ENCODE data around the gene SENP3.

SENP3 gene

GRCh38 chr17:7606280-7606679 is 44.6 kb downstream of the SENP3 start:
- no peak for DNase-seq

GRCh38 chr17:7610641-7611040 is 48.9 kb downstream of the SENP3 start:
- DNase-seq, result no peak

GRCh38 chr17:7611635-7612293 is 50.0 kb downstream of the SENP3 start:
- DNase-seq, result no peak

GRCh38 chr17:7612294-7612640 is 50.5 kb downstream of the SENP3 start:
- no peak for DNase-seq

GRCh38 chr17:7613769-7614424 is 52.2 kb downstream of the SENP3 start:
- no peak for DNase-seq

- DNase-seq, result peak; percentile 98
Measured at GRCh38 chr17:7614425-7615264, 52.9 kb downstream of the SENP3 start, which contains the start of gene FXR2. Gene FXR2 (minus strand): TSS chr17:7614897. CDS start chr17:7614532, 365 bp downstream.

- DNase-seq, result no peak
Measured at GRCh38 chr17:7615265-7615747, 53.6 kb downstream of the SENP3 start.

- DNase-seq, result no peak
Measured at GRCh38 chr17:7618608-7619007, 56.9 kb downstream of the SENP3 start.

GRCh38 chr17:7620835-7621234 is 59.1 kb downstream of the SENP3 start:
- DNase-seq, result no peak
